B cell (primary cell): ENCODE results near the gene MTFR1L. TPM values are rescaled to one million over a fixed set of nuclear protein-coding genes. Genes with fewer than 3 reads are reported as not detected.

Experiments
- ATAC-seq: fragments of 200-7000 bp; cut with Tn5 transposase; one replicate; pipeline ENCODE4 v1.10.0; 2021; ENCODE audit warnings: low read depth, mild to moderate bottlenecking, moderate number of reproducible peaks, moderate library complexity
- CTCF ChIA-PET: fragments of 350-600 bp; sonication (Branson Sonifier 250); formaldehyde crosslinking; loops from one replicate; lab custom pipeline; 2021; ENCODE audit warnings: antibody characterized with exemption, inconsistent platforms; lab: Charles Lee
- POLR2A ChIA-PET: fragments of 350-600 bp; sonication (Branson Sonifier 250); formaldehyde crosslinking; loops from one replicate; lab custom pipeline; 2021; ENCODE audit warnings: antibody characterized with exemption; lab: Charles Lee
- DNase-seq: peaks from one replicate; pipeline ENCODE4 v3.0.0; 2013
- H2AFZ ChIP-seq: 2 replicates; pipeline ENCODE4 v1.6.1; 2012; ENCODE audit warnings: mild to moderate bottlenecking, low read depth, low read length; ENCODE audit not compliant: insufficient read depth, poor library complexity, severe bottlenecking
- H3K27ac ChIP-seq, 2 donors: 1 replicate in 1 of 2; 2 replicates in 1 of 2; pipeline ENCODE4 v1.5.1; 2012 to 2013; ENCODE audit warnings: low read length in 2 of 2, mild to moderate bottlenecking in 2 of 2, moderate library complexity in 1 of 2
- H3K27me3 ChIP-seq, 4 experiments: fragments of 200-600 bp in 1 of 4; sonication (generic) in 1 of 4; replicated peaks in 1 of 4; 1 replicate in 2 of 4; 2 replicates in 2 of 4; pipeline versions ENCODE4 v1.6.1 to v1.7.0; 2013 to 2016; ENCODE audit warnings: low read length in 3 of 4, mild to moderate bottlenecking in 2 of 4, mixed read lengths in 1 of 4, moderate library complexity in 1 of 4; ENCODE audit not compliant: insufficient read depth in 4 of 4, control insufficient read depth in 3 of 4; ENCODE audit errors: control extremely low read depth in 1 of 4
- H3K36me3 ChIP-seq, 2 experiments: replicated peaks in 1 of 2; 1 replicate in 1 of 2; 2 replicates in 1 of 2; pipeline versions ENCODE4 v1.6.1 to v1.7.1; 2013; ENCODE audit warnings: low read length in 1 of 2; ENCODE audit not compliant: insufficient read depth in 2 of 2, control insufficient read depth in 1 of 2; ENCODE audit errors: control extremely low read depth in 1 of 2, extremely low read depth in 1 of 2
- H3K4me1 ChIP-seq, 2 donors: fragments of 200-600 bp in 1 of 2; sonication (generic) in 1 of 2; 1 replicate in 1 of 2; 2 replicates in 1 of 2; pipeline versions ENCODE4 v1.5.1 to v1.6.1; 2013 to 2017; ENCODE audit warnings: low read length in 2 of 2; ENCODE audit not compliant: control insufficient read depth in 2 of 2, insufficient read depth in 2 of 2
- H3K4me2 ChIP-seq: replicated peaks from 2 replicates; pipeline ENCODE3; 2012; ENCODE audit warnings: mild to moderate bottlenecking, low read depth, low read length; ENCODE audit not compliant: poor library complexity, severe bottlenecking
- H3K4me3 ChIP-seq, 5 experiments: fragments of 200-600 bp in 1 of 5; sonication (generic) in 1 of 5; 1 replicate in 3 of 5; 2 replicates in 2 of 5; pipeline versions ENCODE4 v1.5.1 to v1.7.0; 2011 to 2016; ENCODE audit warnings: low read length in 4 of 5, mild to moderate bottlenecking in 4 of 5, low read depth in 2 of 5, control low read depth in 1 of 5, moderate library complexity in 1 of 5; ENCODE audit not compliant: insufficient read depth in 1 of 5; ENCODE audit errors: control extremely low read depth in 1 of 5, extremely low read depth in 1 of 5
- H3K79me2 ChIP-seq: fragments of 200-600 bp; sonication (generic); one replicate; pipeline ENCODE4 v1.6.0; 2016; ENCODE audit warnings: low read length; ENCODE audit not compliant: control insufficient read depth, insufficient read depth
- H3K9ac ChIP-seq: fragments of 200-600 bp; sonication (generic); 2 replicates; pipeline ENCODE4 v1.6.1; 2017; ENCODE audit warnings: mild to moderate bottlenecking, low read length, moderate library complexity
- H3K9me3 ChIP-seq, 3 donors: one replicate each; pipeline versions ENCODE4 v1.6.1 to v1.7.1; 2013; ENCODE audit warnings: low read length in 2 of 3; ENCODE audit not compliant: control insufficient read depth in 2 of 3, insufficient read depth in 1 of 3; ENCODE audit errors: control extremely low read depth in 1 of 3
- H4K20me1 ChIP-seq: 2 replicates; pipeline ENCODE4 v1.6.0; 2012; ENCODE audit warnings: mild to moderate bottlenecking, low read length; ENCODE audit not compliant: insufficient read depth, control insufficient read depth, poor library complexity, severe bottlenecking
- H3K27ac Mint-ChIP-seq: one replicate; pipeline ENCODE4 v1.8.0; 2021; ENCODE audit warnings: mixed read lengths
- H3K27me3 Mint-ChIP-seq: one replicate; pipeline ENCODE4 v1.8.0; 2021; ENCODE audit warnings: mixed read lengths
- H3K4me1 Mint-ChIP-seq: one replicate; pipeline ENCODE4 v1.8.0; 2021; ENCODE audit warnings: mixed read lengths
- H3K4me3 Mint-ChIP-seq: one replicate; pipeline ENCODE4 v1.8.0; 2021; ENCODE audit warnings: mixed read lengths
- H3K9me3 Mint-ChIP-seq: one replicate; pipeline ENCODE4 v1.8.0; 2022; ENCODE audit warnings: mixed read lengths; ENCODE audit not compliant: insufficient read depth
- CTCF ChIP-seq: fragments of 200-600 bp; IDR thresholded peaks from one replicate; pipeline ENCODE4 v1.8.0; 2022; ENCODE audit warnings: antibody characterized with exemption, mild to moderate bottlenecking
- EZH2 ChIP-seq: IDR thresholded peaks from 2 replicates; pipeline ENCODE4 v1.6.1; 2012; ENCODE audit warnings: borderline replicate concordance, low read depth, mild to moderate bottlenecking, moderate library complexity, low read length; ENCODE audit not compliant: insufficient read depth, poor library complexity, severe bottlenecking
- WGBS: methylation state at CpG from one replicate; pipeline ENCODE4 v1.1.5; 2013; ENCODE audit warnings: missing lambda C conversion rate; ENCODE audit not compliant: insufficient coverage; 5-methylcytosine and 5-hydroxymethylcytosine counted together
- intact Hi-C: fragments of 100-400 bp; cut with micrococcal nuclease; formaldehyde crosslinking; loops from one replicate; pipeline ENCODE4 v1.10.0; 2022
- polyA plus RNA-seq: library from polyadenylated mRNA; depleted of rRNA; stranded (reverse); fragments of >200 nt; gene quantifications from 2 replicates; pipeline ENCODE4 v1.2.3, GENCODE V29; 2012
- total RNA-seq, 2 donors: library from RNA; stranded (reverse); fragments of 120-200 nt in 1 of 2; gene quantifications; 1 replicate in 1 of 2; 2 replicates in 1 of 2; pipeline versions ENCODE4 v1.2.3 to v1.2.4, GENCODE V29; 2013 to 2022

The MTFR1L gene
- total and polyA plus RNA-seq, 2 donors (not counting 1 experiment from before 2014, with no cell fraction given) = 41.5 to 44.6 TPM

GRCh38 chr1:25828491-25828890 lies 8.7 kb downstream of the MTFR1L start:
- CTCF ChIA-PET = no interaction called here
- intact Hi-C loops = no loop called here
- H3K4me1 Mint-ChIP-seq = no peaks in the 10 kb centered on the region

GRCh38 chr1:25829046-25829445 lies 9.3 kb downstream of the MTFR1L start:
- DNase-seq (no peak), ATAC-seq (no peak)
- H3K36me3 ChIP-seq = peaks cover 13 to 71% of the 10 kb centered on the region in 2 experiments
- no peaks in the 10 kb centered on the region for H3K9me3 Mint-ChIP-seq
- H3K4me2 ChIP-seq = no peak overlapping the region
- 80% methylated on average over 1 of the region's 1 CpG for WGBS
- intact Hi-C loops = no loop called here
- H3K27ac ChIP-seq = no peak overlapping the region
- H4K20me1 ChIP-seq = no peaks in the 10 kb centered on the region
- H3K4me3 ChIP-seq = no peak overlapping the region
- no peak for TF ChIP-seq CTCF
- TF ChIP-seq EZH2 = no peak
- H3K79me2 ChIP-seq = peaks cover 6% of the 10 kb centered on the region
- ChIA-PET CTCF (no interaction called here), POLR2A (no interaction called here)
- H3K27ac Mint-ChIP-seq = no peak overlapping the region
- no peaks in the 10 kb centered on the region for H3K9me3 ChIP-seq
- H3K4me1 ChIP-seq = no peaks in the 10 kb centered on the region
- H3K4me1 Mint-ChIP-seq = no peaks in the 10 kb centered on the region
- H3K27me3 ChIP-seq = no peaks in the 10 kb centered on the region
- H2AFZ ChIP-seq = no peak overlapping the region
- H3K9ac ChIP-seq = no peak overlapping the region
- no peak overlapping the region for H3K4me3 Mint-ChIP-seq
- H3K27me3 Mint-ChIP-seq = no peaks in the 10 kb centered on the region

More at GRCh38 chr1:25828491-25828890, 8.7 kb downstream of the MTFR1L start:
- no peak overlapping the region for H3K27ac ChIP-seq
- no peaks in the 10 kb centered on the region for H3K4me1 ChIP-seq
- no peak overlapping the region for H3K4me2 ChIP-seq
- peaks cover 2% of the 10 kb centered on the region for H4K20me1 ChIP-seq
- POLR2A ChIA-PET = no interaction called here
- DNase-seq (no peak), ATAC-seq (no peak)
- no peaks in the 10 kb centered on the region for H3K27me3 ChIP-seq
- no CpG with 5 or more reads among the region's 3 CpGs for WGBS
- no peak for TF ChIP-seq EZH2
- no peak for TF ChIP-seq CTCF
- H3K36me3 ChIP-seq = peaks cover 13 to 70% of the 10 kb centered on the region in 2 experiments
- no peak overlapping the region for H3K4me3 ChIP-seq
- no peaks in the 10 kb centered on the region for H3K9me3 Mint-ChIP-seq
- H3K27me3 Mint-ChIP-seq = no peaks in the 10 kb centered on the region
- no peak overlapping the region for H3K9ac ChIP-seq
- H3K27ac Mint-ChIP-seq = no peak overlapping the region
- H3K9me3 ChIP-seq = no peaks in the 10 kb centered on the region
- no peak overlapping the region for H3K4me3 Mint-ChIP-seq
- no peak overlapping the region for H2AFZ ChIP-seq
- peaks cover 12% of the 10 kb centered on the region for H3K79me2 ChIP-seq
